MM.1S (cell line): ENCODE results near the gene PILRA.
A peak's percentile ranks its signal among the peaks of the same experiment; 100 is the strongest.

ENCODE experiments used
- DNase-seq: peaks from one replicate; pipeline ENCODE4 v3.0.0-alpha.2; 2015
- H2AFZ ChIP-seq: fragments of 300-600 bp; sonication (generic); 2 replicates; pipeline ENCODE4 v1.6.0; 2016; ENCODE audit warnings: antibody characterized with exemption, low read length
- H3F3A ChIP-seq: fragments of 300-600 bp; sonication (generic); 2 replicates; pipeline ENCODE4 v1.6.1; 2016; ENCODE audit warnings: mild to moderate bottlenecking, antibody characterized with exemption, low read length, moderate library complexity, mixed read lengths; ENCODE audit not compliant: insufficient read depth
- H3K27ac ChIP-seq: fragments of 300-600 bp; sonication (generic); 2 replicates; pipeline ENCODE4 v1.5.1; 2016; ENCODE audit warnings: mild to moderate bottlenecking, low read length
- H3K27me3 ChIP-seq: fragments of 300-600 bp; sonication (generic); replicated peaks from 2 replicates; pipeline ENCODE4 v1.6.0; 2016; ENCODE audit warnings: low read length; ENCODE audit not compliant: insufficient read depth
- H3K36me3 ChIP-seq: fragments of 300-600 bp; sonication (generic); replicated peaks from 2 replicates; pipeline ENCODE4 v1.6.1; 2016; ENCODE audit warnings: mild to moderate bottlenecking, low read length, mixed read lengths; ENCODE audit not compliant: insufficient read depth
- H3K4me1 ChIP-seq: fragments of 300-600 bp; sonication (generic); 2 replicates; pipeline ENCODE4 v1.6.1; 2016; ENCODE audit warnings: low read length, mixed read lengths
- H3K4me2 ChIP-seq: fragments of 300-600 bp; sonication (generic); 2 replicates; pipeline ENCODE4 v1.6.0; 2016; ENCODE audit warnings: low read depth, low read length
- H3K4me3 ChIP-seq: fragments of 300-600 bp; sonication (generic); 2 replicates; pipeline ENCODE4 v1.5.1; 2016; ENCODE audit warnings: low read length, mixed read lengths
- H3K79me2 ChIP-seq: fragments of 300-600 bp; sonication (generic); 2 replicates; pipeline ENCODE4 v1.6.1; 2016; ENCODE audit warnings: mixed run types, low read length, mixed read lengths
- H3K9ac ChIP-seq: fragments of 300-600 bp; sonication (generic); 2 replicates; pipeline ENCODE4 v1.6.1; 2016; ENCODE audit warnings: low read length, mixed read lengths
- H3K9me2 ChIP-seq: fragments of 300-600 bp; sonication (generic); replicated peaks from 2 replicates; pipeline ENCODE4 v1.6.1; 2016; ENCODE audit warnings: mild to moderate bottlenecking, low read length, mixed read lengths; ENCODE audit not compliant: insufficient read depth
- H3K9me3 ChIP-seq: fragments of 300-600 bp; sonication (generic); replicated peaks from 2 replicates; pipeline ENCODE4 v1.6.1; 2016; ENCODE audit warnings: mild to moderate bottlenecking, low read length, mixed read lengths; ENCODE audit not compliant: insufficient read depth
- H4K20me1 ChIP-seq: fragments of 300-600 bp; sonication (generic); 2 replicates; pipeline ENCODE4 v1.6.1; 2016; ENCODE audit warnings: mild to moderate bottlenecking, low read length, moderate library complexity, mixed read lengths; ENCODE audit not compliant: insufficient read depth
- EZH2 ChIP-seq: fragments of 300-600 bp; sonication (generic); optimal IDR thresholded peaks from 2 replicates; pipeline ENCODE3; 2017; ENCODE audit warnings: low read depth, mild to moderate bottlenecking, antibody characterized with exemption, low read length, mixed read lengths
- EZH2phosphoT487 ChIP-seq: fragments of 300-600 bp; sonication (generic); IDR thresholded peaks from 2 replicates; pipeline ENCODE4 v1.6.1; 2018; ENCODE audit warnings: antibody characterized with exemption, low read length
- TF ChIP-seq, protein P1 (sequence below): fragments of 300-600 bp; sonication (generic); IDR thresholded peaks from 2 replicates; pipeline ENCODE4 v1.5.1; 2016; ENCODE audit warnings: antibody characterized with exemption, low read length, mixed read lengths

Gene PILRA

DNA sequence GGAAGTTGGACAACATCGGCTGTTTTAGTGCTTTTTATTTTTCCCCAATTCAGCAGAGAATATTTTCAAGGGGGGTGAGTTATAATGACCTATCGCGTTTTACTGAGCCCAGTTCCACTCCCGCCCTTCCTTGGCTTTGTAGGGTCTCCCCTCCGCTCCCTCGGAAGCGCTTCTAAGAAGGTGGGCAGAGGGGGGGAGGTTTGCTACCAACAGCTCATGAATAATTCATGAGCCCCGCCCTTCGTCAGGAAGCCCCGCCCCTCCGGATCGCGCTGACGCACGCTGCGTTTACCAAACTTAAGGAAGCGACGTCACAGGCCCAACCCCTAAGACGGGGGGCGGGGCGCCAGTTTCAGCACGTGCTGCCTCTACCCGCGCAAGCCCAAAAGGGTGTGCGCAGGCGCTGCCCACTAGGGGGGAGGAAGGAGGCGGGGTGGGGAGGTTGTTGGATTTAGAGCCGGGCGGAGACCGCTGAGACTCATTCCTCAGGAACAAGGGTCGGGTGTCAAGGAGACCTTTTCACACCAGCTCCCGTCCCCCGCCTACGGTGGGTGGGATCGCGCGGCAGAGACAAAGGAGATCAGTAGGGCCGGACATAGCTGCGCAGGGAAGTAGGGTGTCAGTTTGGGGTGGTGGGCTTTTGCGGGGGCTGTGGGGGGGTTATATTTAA lies 55.8 kb downstream of the PILRA start:
- peak overlapping the region; percentile 100 for H3K27ac ChIP-seq
- peak overlapping the region; percentile 83 for H3K4me2 ChIP-seq
- peaks cover 51% of the 10 kb centered on the region for H3F3A ChIP-seq
- no peaks in the 10 kb centered on the region for H3K9me2 ChIP-seq
- TF ChIP-seq EZH2phosphoT487 (no peak), EZH2 (no peak)
- TF ChIP-seq, protein P1, sequence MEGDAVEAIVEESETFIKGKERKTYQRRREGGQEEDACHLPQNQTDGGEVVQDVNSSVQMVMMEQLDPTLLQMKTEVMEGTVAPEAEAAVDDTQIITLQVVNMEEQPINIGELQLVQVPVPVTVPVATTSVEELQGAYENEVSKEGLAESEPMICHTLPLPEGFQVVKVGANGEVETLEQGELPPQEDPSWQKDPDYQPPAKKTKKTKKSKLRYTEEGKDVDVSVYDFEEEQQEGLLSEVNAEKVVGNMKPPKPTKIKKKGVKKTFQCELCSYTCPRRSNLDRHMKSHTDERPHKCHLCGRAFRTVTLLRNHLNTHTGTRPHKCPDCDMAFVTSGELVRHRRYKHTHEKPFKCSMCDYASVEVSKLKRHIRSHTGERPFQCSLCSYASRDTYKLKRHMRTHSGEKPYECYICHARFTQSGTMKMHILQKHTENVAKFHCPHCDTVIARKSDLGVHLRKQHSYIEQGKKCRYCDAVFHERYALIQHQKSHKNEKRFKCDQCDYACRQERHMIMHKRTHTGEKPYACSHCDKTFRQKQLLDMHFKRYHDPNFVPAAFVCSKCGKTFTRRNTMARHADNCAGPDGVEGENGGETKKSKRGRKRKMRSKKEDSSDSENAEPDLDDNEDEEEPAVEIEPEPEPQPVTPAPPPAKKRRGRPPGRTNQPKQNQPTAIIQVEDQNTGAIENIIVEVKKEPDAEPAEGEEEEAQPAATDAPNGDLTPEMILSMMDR = no peak
- DNase-seq = peak; percentile 100
- peak overlapping the region; percentile 100 for H3K9ac ChIP-seq
- H3K9me3 ChIP-seq = no peaks in the 10 kb centered on the region
- H3K36me3 ChIP-seq = peaks cover 10% of the 10 kb centered on the region; the same call in 1 of the 2 replicates
- peak overlapping the region; percentile 33; the same call in 1 of the 2 replicates for H2AFZ ChIP-seq
- peaks cover 45% of the 10 kb centered on the region for H3K79me2 ChIP-seq
- H3K4me1 ChIP-seq = peaks cover 23% of the 10 kb centered on the region
- peak overlapping the region; percentile 93 for H3K4me3 ChIP-seq
- H4K20me1 ChIP-seq = no peaks in the 10 kb centered on the region
- no peaks in the 10 kb centered on the region for H3K27me3 ChIP-seq

DNA sequence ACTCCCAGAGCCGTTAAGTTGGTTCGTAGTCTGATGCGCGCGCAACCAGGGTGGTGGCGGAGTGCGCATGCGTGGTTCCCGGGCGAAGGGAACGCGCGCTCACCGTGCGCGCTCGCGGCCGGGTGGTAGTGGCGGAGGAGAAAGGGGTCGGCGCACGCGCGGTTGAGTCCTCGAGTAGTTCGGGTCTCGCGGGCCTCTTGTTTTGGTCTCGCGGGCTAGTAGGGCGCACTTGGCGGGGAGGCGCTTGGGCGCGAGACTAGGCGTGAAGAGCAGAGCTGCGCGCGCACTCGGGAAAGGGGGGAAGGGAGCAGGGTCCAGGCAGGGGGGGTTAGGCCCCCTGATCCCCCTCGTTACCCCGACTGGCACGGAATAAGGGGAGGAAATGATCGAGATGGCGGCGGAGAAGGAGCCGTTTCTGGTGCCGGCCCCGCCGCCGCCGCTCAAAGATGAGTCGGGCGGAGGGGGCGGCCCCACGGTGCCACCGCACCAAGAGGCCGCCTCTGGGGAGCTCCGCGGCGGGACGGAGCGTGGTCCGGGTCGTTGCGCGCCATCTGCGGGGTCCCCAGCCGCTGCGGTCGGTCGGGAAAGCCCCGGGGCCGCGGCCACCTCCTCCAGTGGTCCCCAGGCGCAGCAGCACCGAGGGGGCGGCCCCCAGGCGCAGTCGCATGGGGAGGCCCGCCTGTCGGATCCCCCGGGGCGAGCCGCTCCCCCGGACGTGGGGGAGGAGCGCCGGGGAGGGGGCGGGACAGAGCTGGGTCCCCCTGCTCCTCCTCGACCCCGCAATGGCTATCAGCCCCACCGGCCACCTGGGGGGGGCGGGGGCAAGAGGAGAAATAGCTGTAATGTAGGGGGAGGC lies 56.6 kb downstream of the PILRA start, which contains the start of gene MEPCE:
Gene MEPCE, plus strand, starts transcription at position 195 of the 856 bp plus-strand sequence. Its CDS starts 188 bp downstream, at position 383.
- Histone ChIP-seq H2AFZ (peak within 1 kb of the TSS; percentile 33), H3K9me3 (no peaks in the 10 kb centered on the region), H3K9me2 (no peaks in the 10 kb centered on the region), H3F3A (peaks cover 50% of the 10 kb centered on the region), H3K27ac (peak within 1 kb of the TSS; percentile 100), H3K4me1 (peaks cover 27% of the 10 kb centered on the region), H3K27me3 (no peaks in the 10 kb centered on the region), H3K36me3 (peaks cover 11% of the 10 kb centered on the region; the same call in 1 of the 2 replicates), H3K4me3 (peak within 1 kb of the TSS; percentile 93), H3K9ac (peak within 1 kb of the TSS; percentile 100), H3K79me2 (peaks cover 52% of the 10 kb centered on the region), H3K4me2 (peak within 1 kb of the TSS; percentile 83), H4K20me1 (no peaks in the 10 kb centered on the region)
- peak; percentile 94 for DNase-seq
- TF ChIP-seq EZH2phosphoT487 (no peak), EZH2 (no peak)
- TF ChIP-seq, protein P1 = no peak

DNA sequence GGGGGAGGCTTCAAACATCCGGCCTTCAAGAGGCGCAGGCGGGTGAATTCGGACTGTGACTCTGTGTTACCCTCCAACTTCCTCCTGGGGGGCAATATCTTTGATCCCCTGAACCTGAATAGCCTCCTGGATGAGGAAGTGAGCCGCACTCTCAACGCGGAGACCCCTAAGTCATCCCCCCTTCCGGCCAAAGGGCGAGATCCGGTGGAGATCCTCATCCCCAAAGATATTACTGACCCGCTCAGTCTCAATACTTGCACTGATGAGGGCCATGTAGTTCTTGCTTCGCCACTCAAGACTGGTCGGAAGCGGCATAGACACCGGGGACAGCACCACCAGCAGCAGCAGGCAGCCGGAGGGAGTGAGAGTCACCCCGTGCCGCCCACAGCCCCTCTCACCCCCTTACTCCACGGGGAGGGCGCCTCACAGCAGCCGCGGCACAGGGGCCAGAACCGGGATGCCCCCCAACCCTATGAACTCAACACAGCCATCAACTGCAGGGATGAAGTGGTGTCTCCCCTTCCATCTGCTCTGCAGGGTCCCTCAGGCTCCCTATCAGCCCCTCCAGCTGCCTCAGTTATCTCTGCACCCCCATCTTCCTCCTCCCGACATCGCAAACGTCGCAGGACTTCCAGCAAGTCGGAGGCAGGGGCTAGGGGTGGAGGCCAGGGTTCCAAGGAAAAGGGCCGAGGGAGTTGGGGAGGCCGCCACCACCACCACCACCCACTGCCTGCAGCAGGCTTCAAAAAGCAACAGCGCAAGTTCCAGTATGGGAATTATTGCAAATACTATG lies 57.4 kb downstream of the PILRA start:
- Histone ChIP-seq H3F3A (peaks cover 51% of the 10 kb centered on the region), H3K4me3 (peak overlapping the region; percentile 93), H3K36me3 (peaks cover 11% of the 10 kb centered on the region; the same call in 1 of the 2 replicates), H3K27me3 (no peaks in the 10 kb centered on the region), H4K20me1 (no peaks in the 10 kb centered on the region), H3K27ac (peak overlapping the region; percentile 100; the same call in 1 of the 2 replicates), H3K79me2 (peaks cover 61% of the 10 kb centered on the region), H3K4me2 (peak overlapping the region; percentile 83), H2AFZ (no peak overlapping the region), H3K4me1 (peaks cover 24% of the 10 kb centered on the region; the same call in 1 of the 2 replicates), H3K9ac (peak overlapping the region; percentile 100), H3K9me2 (no peaks in the 10 kb centered on the region), H3K9me3 (no peaks in the 10 kb centered on the region)
- DNase-seq = no peak
- TF ChIP-seq EZH2phosphoT487 (no peak), EZH2 (no peak)
- TF ChIP-seq, protein P1 = no peak
